Memory B cell (primary cell): ENCODE data around the gene STAT3.
"Not testable (repeated sequence)": the region's sequence is repeated elsewhere in the genome, so short reads cannot be mapped to it uniquely, and the experiment has no call there.

Experiments used
- ATAC-seq: fragments of 150-1000 bp; cut with Tn5 transposase; 2 replicates; pipeline ENCODE4 v1.10.0; 2021; ENCODE audit warnings: low read depth, mild to moderate bottlenecking, moderate library complexity
- DNase-seq, 2 donors: peaks; one replicate each; pipeline ENCODE4 v3.0.0; 2022; ENCODE audit warnings: low spot score in 2 of 2
- H3K27ac Mint-ChIP-seq: one replicate; pipeline ENCODE4 v1.8.0; 2022; ENCODE audit warnings: mild to moderate bottlenecking, moderate library complexity, mixed read lengths
- H3K27me3 Mint-ChIP-seq: one replicate; pipeline ENCODE4 v1.8.0; 2022; ENCODE audit warnings: mixed read lengths
- H3K36me3 Mint-ChIP-seq: one replicate; pipeline ENCODE4 v1.8.0; 2022; ENCODE audit warnings: mild to moderate bottlenecking, mixed read lengths
- H3K4me1 Mint-ChIP-seq: one replicate; pipeline ENCODE4 v1.8.0; 2022; ENCODE audit warnings: mixed read lengths
- H3K4me3 Mint-ChIP-seq: one replicate; pipeline ENCODE4 v1.8.0; 2022; ENCODE audit warnings: mild to moderate bottlenecking, moderate library complexity, mixed read lengths
- H3K9me3 Mint-ChIP-seq: one replicate; pipeline ENCODE4 v1.8.0; 2022; ENCODE audit warnings: mixed read lengths

STAT3 gene

GRCh38 chr17:42361781-42362186 lies 26.5 kb downstream of the STAT3 start:
- Mint-ChIP-seq H3K9me3 (no peaks in the 10 kb centered on the region), H3K27me3 (no peaks in the 10 kb centered on the region), H3K4me1 (peaks cover 47% of the 10 kb centered on the region), H3K36me3 (peaks cover 11% of the 10 kb centered on the region), H3K27ac (no peak overlapping the region), H3K4me3 (no peak overlapping the region)
- DNase-seq: no peak
- ATAC-seq: no peak

GRCh38 chr17:42360388-42360787 lies 27.9 kb downstream of the STAT3 start:
- not testable (repeated sequence) for H3K36me3 Mint-ChIP-seq, H3K27me3 Mint-ChIP-seq, H3K9me3 Mint-ChIP-seq, ATAC-seq, H3K4me3 Mint-ChIP-seq, H3K27ac Mint-ChIP-seq, DNase-seq
- H3K4me1 Mint-ChIP-seq: peaks cover 45% of the 10 kb centered on the region

GRCh38 chr17:42359133-42359532 lies 29.1 kb downstream of the STAT3 start:
- no peaks in the 10 kb centered on the region for H3K27me3 Mint-ChIP-seq
- ATAC-seq (no peak), DNase-seq (no peak)
- peaks cover 42% of the 10 kb centered on the region for H3K4me1 Mint-ChIP-seq
- H3K4me3 Mint-ChIP-seq: no peak overlapping the region
- no peaks in the 10 kb centered on the region for H3K9me3 Mint-ChIP-seq
- no peak overlapping the region for H3K27ac Mint-ChIP-seq
- peaks cover 8% of the 10 kb centered on the region for H3K36me3 Mint-ChIP-seq

DNA sequence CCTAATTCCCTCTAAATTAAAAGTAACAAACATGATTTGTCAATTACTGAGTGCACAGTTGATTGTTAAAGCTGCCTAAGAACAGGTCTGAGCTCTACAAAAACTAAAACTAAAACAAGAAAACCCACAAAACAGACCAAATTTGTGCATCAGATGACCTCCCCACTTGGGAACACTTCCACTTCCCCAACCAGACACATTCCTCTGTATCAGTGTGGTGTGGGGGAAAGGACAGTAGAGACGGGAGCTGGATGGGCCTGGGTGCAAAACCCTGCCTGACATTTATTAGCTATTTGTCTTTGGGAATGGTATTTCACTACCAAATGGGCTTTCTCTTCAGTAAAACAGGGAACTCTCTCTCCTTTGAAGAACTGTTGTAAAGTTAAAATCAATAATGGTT lies 29.8 kb downstream of the STAT3 start:
- ATAC-seq: no peak
- H3K27ac Mint-ChIP-seq: no peak overlapping the region

GRCh38 chr17:42354956-42355843 lies 33.0 kb downstream of the STAT3 start:
- DNase-seq: no peak
- H3K9me3 Mint-ChIP-seq: no peaks in the 10 kb centered on the region

More for the DNA sequence above, 29.8 kb downstream of the STAT3 start:
- H3K27me3 Mint-ChIP-seq: no peaks in the 10 kb centered on the region
- H3K9me3 Mint-ChIP-seq: no peaks in the 10 kb centered on the region
- DNase-seq: no peak
- no peak overlapping the region for H3K4me3 Mint-ChIP-seq
- peaks cover 38% of the 10 kb centered on the region for H3K4me1 Mint-ChIP-seq
- H3K36me3 Mint-ChIP-seq: peaks cover 6% of the 10 kb centered on the region

DNA sequence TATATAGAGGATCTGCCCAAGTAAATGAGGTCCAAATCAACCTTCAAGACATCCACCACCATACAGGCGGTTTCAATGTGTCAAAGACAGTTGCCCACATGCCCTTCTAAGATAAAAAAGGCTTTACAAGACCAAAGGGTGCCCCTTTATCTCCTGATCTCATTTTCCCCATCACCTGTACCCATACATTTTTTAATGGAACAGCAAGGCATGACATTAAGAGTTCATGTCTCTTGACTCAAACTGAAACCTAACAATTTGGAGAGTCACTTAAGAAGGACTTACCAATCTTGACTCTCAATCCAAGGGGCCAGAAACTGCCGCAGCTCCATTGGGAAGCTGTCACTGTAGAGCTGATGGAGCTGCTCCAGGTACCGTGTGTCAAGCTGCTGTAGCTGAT lies 40.1 kb downstream of the STAT3 start:
- peaks cover 17% of the 10 kb centered on the region for H3K36me3 Mint-ChIP-seq

More at GRCh38 chr17:42354956-42355843, 33.0 kb downstream of the STAT3 start:
- H3K36me3 Mint-ChIP-seq: peaks cover 3% of the 10 kb centered on the region
- H3K27me3 Mint-ChIP-seq: no peaks in the 10 kb centered on the region
- ATAC-seq: no peak
- peaks cover 17% of the 10 kb centered on the region for H3K4me1 Mint-ChIP-seq
- peak overlapping the region; percentile 3 for H3K27ac Mint-ChIP-seq
- H3K4me3 Mint-ChIP-seq: no peak overlapping the region

GRCh38 chr17:42347606-42348005 lies 40.6 kb downstream of the STAT3 start:
- ATAC-seq (no peak), DNase-seq (no peak)
- Mint-ChIP-seq H3K4me1 (peaks cover 16% of the 10 kb centered on the region), H3K9me3 (no peaks in the 10 kb centered on the region), H3K27me3 (no peaks in the 10 kb centered on the region), H3K27ac (peak overlapping the region; percentile 21), H3K4me3 (no peak overlapping the region), H3K36me3 (peaks cover 19% of the 10 kb centered on the region)

More for the DNA sequence above, 40.1 kb downstream of the STAT3 start:
- Mint-ChIP-seq H3K9me3 (no peaks in the 10 kb centered on the region), H3K27ac (peak overlapping the region; percentile 21), H3K4me3 (no peak overlapping the region), H3K4me1 (peaks cover 14% of the 10 kb centered on the region), H3K27me3 (no peaks in the 10 kb centered on the region)
- ATAC-seq (no peak), DNase-seq (no peak)

DNA sequence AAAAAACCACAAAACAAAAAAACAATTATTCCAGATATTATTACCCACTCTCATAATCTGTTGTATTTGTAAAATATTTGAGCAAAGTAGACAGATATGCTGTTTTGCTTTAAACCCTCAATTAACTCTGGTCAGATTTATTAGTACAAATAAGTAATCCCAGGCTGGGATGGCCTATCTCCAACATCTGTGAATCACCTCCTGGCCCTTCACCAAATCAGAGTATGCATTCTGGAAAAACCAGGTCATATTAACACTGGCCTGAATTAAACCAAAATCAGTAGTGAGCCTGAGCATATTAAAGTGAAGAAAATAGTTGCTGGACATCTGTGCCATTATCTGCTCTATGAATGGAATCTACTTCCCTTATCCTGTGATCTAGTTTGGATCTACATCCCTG lies 41.0 kb downstream of the STAT3 start:
- Mint-ChIP-seq H3K9me3 (no peaks in the 10 kb centered on the region), H3K27me3 (no peaks in the 10 kb centered on the region), H3K4me1 (peaks cover 20% of the 10 kb centered on the region), H3K27ac (peak overlapping the region; percentile 21), H3K36me3 (peaks cover 22% of the 10 kb centered on the region), H3K4me3 (no peak overlapping the region)
- DNase-seq (no peak), ATAC-seq (no peak)

DNA sequence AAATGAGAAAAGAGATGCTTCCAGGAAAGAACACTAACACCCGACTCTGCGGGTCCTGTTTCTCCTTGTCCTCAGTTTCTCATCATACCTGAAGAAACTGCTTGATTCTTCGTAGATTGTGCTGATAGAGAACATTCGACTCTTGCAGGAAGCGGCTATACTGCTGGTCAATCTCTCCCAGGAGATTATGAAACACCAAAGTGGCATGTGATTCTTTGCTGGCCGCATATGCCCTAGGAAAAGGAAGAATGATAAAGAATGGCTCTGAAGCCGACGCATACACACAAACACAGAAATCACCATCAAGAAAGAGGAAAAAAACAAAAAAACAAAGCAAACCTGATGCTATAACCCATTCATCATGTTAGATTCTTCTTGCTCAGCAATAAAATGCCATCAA lies 41.8 kb downstream of the STAT3 start:
- ATAC-seq: no peak
- Mint-ChIP-seq H3K4me1 (peaks cover 20% of the 10 kb centered on the region), H3K27ac (no peak overlapping the region), H3K27me3 (no peaks in the 10 kb centered on the region), H3K9me3 (no peaks in the 10 kb centered on the region), H3K4me3 (no peak overlapping the region), H3K36me3 (peaks cover 22% of the 10 kb centered on the region)
- DNase-seq: no peak

DNA sequence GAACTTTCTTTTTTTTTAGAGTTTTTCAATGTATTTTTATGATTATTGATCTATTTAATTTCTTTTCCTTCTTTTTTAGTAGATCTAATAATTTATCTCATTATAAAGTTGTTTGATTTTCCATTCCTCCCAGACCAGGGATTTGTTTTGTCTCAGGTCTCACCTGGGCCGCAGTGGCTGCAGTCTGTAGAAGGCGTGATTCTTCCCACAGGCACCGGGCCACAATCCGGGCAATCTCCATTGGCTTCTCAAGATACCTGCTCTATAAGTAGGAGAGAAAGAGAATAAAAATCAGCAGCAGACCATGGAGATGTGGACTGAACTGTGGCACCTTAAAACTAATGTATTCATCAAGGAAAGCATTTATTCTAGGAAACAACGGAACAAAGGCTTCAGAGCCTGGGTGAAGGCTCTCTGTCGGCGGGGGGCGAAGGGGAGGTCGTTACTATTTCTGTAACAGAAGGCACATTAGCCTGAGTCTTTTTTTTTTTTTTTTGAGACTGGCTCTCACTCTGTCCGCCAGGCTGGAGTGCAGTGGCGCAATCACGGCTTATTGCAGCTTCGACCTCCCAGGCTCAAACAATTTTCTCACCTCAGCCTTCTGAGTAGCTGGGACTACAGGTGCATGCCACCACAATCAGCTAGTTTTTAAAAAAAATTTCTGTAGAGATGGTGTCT lies 42.7 kb downstream of the STAT3 start:
- H3K36me3 Mint-ChIP-seq: peaks cover 28% of the 10 kb centered on the region
- DNase-seq (no peak), ATAC-seq (no peak)
- peaks cover 26% of the 10 kb centered on the region for H3K4me1 Mint-ChIP-seq
- no peaks in the 10 kb centered on the region for H3K9me3 Mint-ChIP-seq
- no peak overlapping the region for H3K4me3 Mint-ChIP-seq
- H3K27ac Mint-ChIP-seq: no peak overlapping the region
- no peaks in the 10 kb centered on the region for H3K27me3 Mint-ChIP-seq

- peak overlapping the region; percentile 76 for H3K27ac Mint-ChIP-seq
- H3K9me3 Mint-ChIP-seq: no peaks in the 10 kb centered on the region
- H3K4me3 Mint-ChIP-seq: no peak overlapping the region
- ATAC-seq: peak; percentile 57
- H3K36me3 Mint-ChIP-seq: peaks cover 32% of the 10 kb centered on the region
- no peak for DNase-seq
- peaks cover 25% of the 10 kb centered on the region for H3K4me1 Mint-ChIP-seq
- H3K27me3 Mint-ChIP-seq: no peaks in the 10 kb centered on the region
These were observed 45.8 kb downstream of the STAT3 start for GRCh38 chr17:42342242-42343008.

- no peaks in the 10 kb centered on the region for H3K27me3 Mint-ChIP-seq
- peaks cover 31% of the 10 kb centered on the region for H3K36me3 Mint-ChIP-seq
- no peak overlapping the region for H3K4me3 Mint-ChIP-seq
- ATAC-seq: no peak
- DNase-seq: no peak
- peaks cover 26% of the 10 kb centered on the region for H3K4me1 Mint-ChIP-seq
- peak overlapping the region; percentile 49 for H3K27ac Mint-ChIP-seq
- no peaks in the 10 kb centered on the region for H3K9me3 Mint-ChIP-seq
These were observed 46.7 kb downstream of the STAT3 start for GRCh38 chr17:42341568-42341967.

- H3K27ac Mint-ChIP-seq: peak overlapping the region; percentile 49
- H3K36me3 Mint-ChIP-seq: peaks cover 31% of the 10 kb centered on the region
- no peaks in the 10 kb centered on the region for H3K27me3 Mint-ChIP-seq
- DNase-seq (no peak), ATAC-seq (peak; percentile 31)
- no peaks in the 10 kb centered on the region for H3K9me3 Mint-ChIP-seq
- peaks cover 26% of the 10 kb centered on the region for H3K4me1 Mint-ChIP-seq
- no peak overlapping the region for H3K4me3 Mint-ChIP-seq
These were observed 47.5 kb downstream of the STAT3 start for GRCh38 chr17:42340691-42341127.

DNA sequence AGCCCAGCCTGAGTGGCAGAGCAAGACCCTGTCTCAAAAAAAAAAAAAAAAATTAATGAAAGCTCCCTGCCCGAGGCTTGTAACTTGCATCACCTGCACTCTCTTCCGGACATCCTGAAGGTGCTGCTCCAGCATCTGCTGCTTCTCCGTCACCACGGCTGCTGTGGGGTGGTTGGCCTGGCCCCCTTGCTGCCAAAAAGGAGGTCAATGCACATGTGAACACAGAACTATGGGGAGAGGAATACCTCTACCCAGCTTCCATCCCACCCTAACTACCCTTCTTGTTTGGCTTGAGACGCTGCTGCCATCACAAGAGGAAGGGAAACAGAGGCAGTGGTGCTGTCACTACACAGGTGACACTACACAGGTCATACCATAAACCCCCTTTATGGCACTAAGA lies 49.0 kb downstream of the STAT3 start:
- Mint-ChIP-seq H3K4me1 (peaks cover 26% of the 10 kb centered on the region), H3K36me3 (peaks cover 31% of the 10 kb centered on the region), H3K4me3 (no peak overlapping the region), H3K27me3 (no peaks in the 10 kb centered on the region), H3K27ac (no peak overlapping the region), H3K9me3 (no peaks in the 10 kb centered on the region)
- ATAC-seq: no peak
- DNase-seq: no peak
